GM12801 (cell line): Measurements from ENCODE around the gene DGAT2.

Source experiments
- CTCF ChIP-seq: IDR thresholded peaks from one replicate; pipeline ENCODE4 v1.5.1; 2011; ENCODE audit warnings: control low read depth; ENCODE audit not compliant: insufficient read length; ENCODE audit errors: extremely low read depth

Gene DGAT2

DNA sequence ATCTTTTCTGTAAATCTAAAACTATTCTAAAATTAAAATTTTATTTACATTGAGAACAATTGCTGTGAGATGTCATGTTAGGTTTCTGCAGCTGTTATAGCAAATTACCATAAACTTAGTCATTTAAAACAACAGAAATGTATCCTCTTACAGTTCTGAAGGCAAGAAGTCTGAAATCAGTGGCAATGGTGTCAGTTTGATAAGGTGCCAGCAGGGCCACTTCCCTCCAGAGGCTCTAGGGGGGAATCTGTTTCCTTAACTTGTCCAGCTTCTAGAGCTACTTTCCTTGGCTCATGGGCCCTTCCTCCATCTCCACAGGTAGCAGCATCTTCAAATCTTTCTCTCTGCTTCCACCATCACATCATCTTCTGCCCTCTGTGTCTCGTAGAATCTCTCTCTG, 27.9 kb upstream of the DGAT2 start:
- no peak for TF ChIP-seq CTCF

GRCh38 chr11:75743711-75744563, 24.6 kb upstream of the DGAT2 start:
- TF ChIP-seq CTCF, result no peak

GRCh38 chr11:75745807-75746206, 22.8 kb upstream of the DGAT2 start:
- TF ChIP-seq CTCF, result no peak

GRCh38 chr11:75757651-75758050, 10.9 kb upstream of the DGAT2 start:
- TF ChIP-seq CTCF, result no peak

DNA sequence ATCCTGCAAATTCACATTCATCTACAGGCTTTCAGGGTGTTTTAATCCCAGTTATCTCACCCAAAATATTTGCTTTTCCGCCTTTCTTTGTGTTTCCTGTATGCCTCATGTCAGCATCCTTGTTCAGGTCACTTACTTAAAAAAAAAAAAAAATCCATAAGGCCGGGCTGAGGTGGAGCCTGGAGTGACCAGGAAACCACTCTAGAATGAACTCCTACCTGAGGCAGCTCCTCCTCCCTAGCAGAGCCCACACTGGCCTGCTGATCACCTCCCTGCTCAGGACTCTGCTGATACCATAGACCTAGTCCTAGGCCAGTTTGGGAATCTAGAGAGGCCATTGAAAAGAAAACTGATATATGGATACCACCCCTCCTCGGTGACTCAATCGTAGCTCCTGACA, 8.7 kb upstream of the DGAT2 start:
- no peak for TF ChIP-seq CTCF

DNA sequence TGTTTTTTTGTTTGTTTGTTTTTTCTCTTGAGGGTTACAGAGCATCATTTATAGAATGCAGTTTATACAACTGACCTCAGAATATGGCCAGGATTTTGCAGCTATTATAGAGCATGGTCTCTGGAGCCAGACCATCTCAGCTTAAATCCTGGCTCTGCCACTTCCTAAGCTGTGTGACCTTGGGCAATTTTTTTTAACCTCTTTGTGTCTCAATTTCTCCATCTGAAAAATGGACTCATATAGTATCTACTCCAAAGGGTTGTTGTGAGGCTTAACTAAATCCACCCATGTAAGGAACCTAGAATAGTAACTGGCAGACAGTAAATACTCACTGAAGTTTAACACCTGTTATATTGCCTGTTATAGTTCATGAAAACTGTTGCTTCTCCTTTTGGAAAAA, 8.3 kb upstream of the DGAT2 start:
- no peak for TF ChIP-seq CTCF

DNA sequence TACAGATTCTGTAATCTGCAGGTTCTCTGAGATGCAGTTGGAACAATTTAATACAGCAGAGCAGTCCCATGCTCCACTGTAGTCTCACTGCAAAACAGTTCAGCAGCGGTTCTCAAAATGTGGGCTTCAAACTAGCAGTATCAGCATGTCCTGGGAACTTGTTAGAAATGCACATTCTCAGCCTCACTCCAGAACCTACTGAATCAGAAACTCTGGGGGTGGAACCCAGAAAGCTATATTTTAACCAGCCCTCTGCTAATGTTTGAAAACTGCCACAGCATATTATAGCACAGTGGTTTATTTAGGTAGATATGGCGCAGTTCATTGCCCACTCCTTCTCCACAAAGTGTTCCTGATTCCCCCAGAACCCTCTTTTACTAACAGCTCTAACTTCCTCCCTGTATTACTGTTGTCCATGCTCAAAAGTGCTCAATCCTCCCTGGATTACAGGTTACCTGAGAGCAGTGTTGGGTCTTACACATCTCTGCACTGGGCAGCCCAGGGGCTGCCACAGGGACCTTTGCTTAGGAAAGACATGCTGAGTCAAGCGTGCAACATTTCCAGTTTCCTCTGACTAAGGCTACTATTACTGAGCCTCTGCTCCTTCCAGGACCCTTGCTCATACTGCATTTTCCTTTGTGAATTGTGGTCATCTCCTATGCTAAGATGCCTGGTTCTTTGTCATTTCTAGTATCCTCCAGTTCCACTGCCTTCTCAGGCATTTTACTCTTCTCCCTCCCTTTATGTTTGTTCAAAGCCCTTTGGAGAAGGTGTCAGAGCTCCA, 7.7 kb upstream of the DGAT2 start:
- no peak for TF ChIP-seq CTCF
